Embryonic facial prominence (tissue), 1 donor: ENCODE data around the gene TOPBP1.
A peak's percentile ranks its signal among the peaks of the same experiment; 100 is the strongest.
"Not testable (repeated sequence)": the region's sequence is repeated elsewhere in the genome, so short reads cannot be mapped to it uniquely, and the experiment has no call there.

Experiments
- DNase-seq: peaks from one replicate; pipeline ENCODE4 v3.0.0-alpha.2; 2016; ENCODE audit errors: extremely low spot score

TOPBP1 gene

DNA sequence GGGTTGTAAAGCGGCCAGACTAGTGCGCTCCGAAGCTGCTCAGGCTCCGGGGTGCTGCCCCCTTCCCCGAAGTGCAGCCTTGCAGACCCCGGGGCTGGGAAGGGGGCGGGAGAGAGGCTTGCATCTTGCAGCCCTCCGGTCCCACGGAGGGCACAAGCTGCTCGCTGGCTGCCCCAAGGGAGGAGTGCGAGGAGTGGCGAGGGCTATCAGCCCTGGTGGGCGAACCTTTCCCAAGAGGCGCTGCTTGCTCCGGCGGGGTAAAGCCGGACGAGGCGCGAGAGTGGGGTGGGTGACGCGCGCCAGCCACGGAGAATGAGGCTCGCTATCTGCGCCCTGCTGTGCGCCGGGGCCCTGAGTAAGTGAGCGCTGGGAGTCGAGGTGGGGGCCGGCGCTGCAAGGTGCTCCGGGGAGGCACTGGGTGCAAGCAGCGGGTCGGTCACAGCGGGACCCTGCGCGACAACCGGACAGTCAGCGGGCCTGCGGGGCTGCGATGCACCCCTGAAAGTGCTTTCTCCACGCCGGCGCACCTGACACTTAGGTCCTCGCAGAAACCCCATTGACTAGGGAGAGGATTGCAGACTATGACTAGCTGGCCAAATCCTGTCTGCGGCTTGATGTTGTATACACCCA is 12.7 kb upstream of the TOPBP1 start:
- no peak for DNase-seq

DNA sequence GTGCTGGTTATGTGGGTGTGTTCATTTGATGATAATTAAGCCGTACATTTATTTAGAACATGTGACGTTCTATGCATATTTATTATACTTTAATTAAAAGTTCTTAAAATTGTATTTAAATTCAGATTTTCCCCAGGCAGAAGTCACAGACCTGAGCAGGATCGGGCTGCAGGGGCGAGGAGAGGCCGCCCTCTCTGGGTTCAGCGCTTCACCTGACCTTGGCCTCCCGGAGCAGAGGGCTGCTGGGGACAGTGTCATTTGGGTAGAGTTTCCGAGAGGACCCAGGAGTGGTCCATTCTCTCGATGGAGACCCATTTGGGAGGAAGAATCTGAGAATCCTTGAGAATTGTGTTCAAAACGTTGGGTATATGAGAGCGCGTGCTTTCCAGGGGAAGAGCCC is 12.0 kb upstream of the TOPBP1 start:
- DNase-seq: no peak

- no peak for DNase-seq
Measured at GRCh38 chr3:133672461-133672860, 10.7 kb upstream of the TOPBP1 start.

- DNase-seq: no peak
Measured at GRCh38 chr3:133670525-133670995, 8.8 kb upstream of the TOPBP1 start.

DNA sequence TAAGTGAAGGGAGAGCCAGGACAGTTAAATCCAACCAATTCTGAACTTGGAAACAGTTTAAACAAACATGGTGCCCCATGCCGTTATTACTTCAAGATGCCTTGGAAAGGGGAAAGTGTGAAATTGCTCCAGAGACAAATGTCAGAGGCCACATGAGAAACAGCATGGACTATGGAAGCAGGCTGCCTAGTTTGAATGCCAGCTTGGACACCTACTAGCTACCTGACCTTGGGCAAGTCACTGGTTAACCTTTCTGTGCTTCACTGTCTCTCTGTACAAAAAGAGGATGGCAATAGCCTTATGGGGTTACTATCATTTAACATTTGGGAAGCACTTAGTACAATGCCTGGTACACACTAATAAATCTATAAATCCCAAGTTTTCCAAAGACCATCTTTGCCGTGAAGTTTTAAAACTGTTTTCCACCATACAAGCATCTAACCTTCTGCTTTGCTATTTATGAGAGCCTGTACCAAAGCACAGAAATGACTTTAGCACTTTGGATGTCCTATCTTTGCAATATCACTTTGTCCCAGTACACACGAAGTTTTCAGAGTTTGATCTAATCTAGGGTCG is 8.3 kb upstream of the TOPBP1 start:
- no peak for DNase-seq

DNA sequence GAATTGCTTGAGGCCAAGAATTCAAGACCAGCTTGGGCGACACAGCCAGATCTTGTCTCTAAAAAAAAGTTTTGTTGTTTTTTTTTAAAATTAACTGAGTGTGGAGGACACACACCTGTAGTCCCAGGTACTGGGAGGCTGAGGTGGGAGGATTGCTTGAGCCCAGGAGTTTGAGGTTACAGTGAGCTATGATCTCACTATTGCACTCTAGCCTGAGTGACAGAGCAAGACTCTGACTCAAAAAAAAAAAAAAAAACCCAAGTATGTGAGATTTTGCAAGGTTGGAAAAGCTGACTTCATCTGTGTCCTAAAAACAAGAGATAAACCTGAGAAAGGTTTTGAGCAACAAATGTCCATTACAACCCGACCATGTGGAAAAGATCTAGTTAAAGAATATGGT is 5.4 kb upstream of the TOPBP1 start:
- no peak for DNase-seq

GRCh38 chr3:133665188-133665587 is 3.4 kb upstream of the TOPBP1 start:
- not testable (repeated sequence) for DNase-seq

- DNase-seq: peak; percentile 15
Measured at GRCh38 chr3:133663569-133664313, 2.0 kb upstream of the TOPBP1 start.

DNA sequence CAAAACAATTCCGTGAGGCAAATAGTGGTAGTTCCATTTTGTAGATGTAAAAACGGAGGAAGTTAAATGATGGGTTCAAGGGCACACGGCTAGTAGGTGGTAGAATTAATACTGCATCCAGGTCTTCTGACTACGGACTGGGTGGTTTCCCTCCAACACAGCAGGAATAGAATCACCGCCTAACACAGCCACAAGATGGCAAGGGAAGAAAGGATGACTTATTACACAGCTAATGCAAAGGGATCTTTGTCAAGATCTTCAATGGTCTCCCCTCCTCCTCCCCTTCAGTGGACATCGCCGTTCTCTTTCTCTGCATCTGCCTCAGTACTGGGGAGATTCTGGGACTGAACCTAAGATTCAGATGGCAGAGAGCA is 524 bp upstream of the TOPBP1 start:
- DNase-seq: no peak

GRCh38 chr3:133659806-133660205 is 1.9 kb downstream of the TOPBP1 start:
- no peak for DNase-seq

DNA sequence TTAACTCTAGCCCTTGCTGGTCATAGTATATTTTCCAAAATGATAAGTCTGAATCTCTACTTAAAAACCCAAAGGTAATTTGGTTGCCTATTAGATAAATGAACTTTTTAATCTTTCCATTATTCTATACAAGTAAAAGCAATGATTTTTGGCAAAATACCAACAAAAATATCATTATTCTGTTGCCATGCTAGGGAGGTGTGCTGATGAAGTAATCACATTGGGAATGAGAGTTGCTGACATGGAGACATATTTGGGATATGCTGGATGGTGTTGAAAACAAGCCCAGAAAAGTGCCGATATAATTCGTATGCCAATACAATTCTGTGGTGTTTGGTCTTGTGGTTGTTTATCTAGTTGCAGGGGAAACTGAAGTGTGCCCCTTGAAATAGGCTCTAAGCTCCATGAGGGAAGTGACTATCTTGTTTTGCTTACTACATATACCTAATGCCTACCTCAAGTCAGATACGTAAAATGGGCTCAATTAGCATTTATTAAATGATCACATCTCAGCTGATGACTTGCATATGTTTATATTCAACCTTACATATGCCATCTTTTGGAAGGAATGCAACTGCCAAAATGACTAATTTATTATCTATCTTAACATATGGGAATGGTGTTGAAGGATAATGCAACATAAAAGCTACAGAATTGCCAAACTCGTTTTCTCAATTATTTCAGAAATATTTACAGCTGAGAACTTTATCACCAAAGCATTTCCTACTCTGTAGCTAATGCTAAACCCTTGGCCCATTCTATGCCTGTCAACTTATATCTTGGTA is 5.8 kb downstream of the TOPBP1 start:
- DNase-seq: no peak

- no peak for DNase-seq
Measured at GRCh38 chr3:133649486-133650068, 12.2 kb downstream of the TOPBP1 start.

DNA sequence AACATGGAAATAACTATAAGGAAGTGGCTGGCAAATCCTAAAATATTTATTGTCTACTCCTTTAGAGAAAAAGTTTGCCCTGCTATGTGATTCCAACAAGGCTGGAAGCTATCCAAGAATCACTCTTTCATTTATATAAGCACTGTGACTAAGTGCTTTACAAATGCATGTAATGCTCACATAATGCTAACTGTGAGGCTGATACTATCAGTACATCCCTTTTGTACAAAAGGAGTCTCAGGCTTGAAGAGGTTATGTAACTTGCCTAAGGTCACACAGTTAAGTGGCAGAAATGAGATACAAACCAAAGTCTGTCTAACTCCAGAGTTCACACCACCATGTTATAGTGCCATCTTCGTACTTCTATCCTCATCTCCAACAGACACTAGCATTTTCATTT is 17.0 kb downstream of the TOPBP1 start:
- no peak for DNase-seq

GRCh38 chr3:133643611-133644010 is 18.1 kb downstream of the TOPBP1 start:
- DNase-seq: no peak

GRCh38 chr3:133641254-133641653 is 20.5 kb downstream of the TOPBP1 start:
- DNase-seq: no peak

- DNase-seq: no peak
Measured at GRCh38 chr3:133633439-133633838, 28.3 kb downstream of the TOPBP1 start.

DNA sequence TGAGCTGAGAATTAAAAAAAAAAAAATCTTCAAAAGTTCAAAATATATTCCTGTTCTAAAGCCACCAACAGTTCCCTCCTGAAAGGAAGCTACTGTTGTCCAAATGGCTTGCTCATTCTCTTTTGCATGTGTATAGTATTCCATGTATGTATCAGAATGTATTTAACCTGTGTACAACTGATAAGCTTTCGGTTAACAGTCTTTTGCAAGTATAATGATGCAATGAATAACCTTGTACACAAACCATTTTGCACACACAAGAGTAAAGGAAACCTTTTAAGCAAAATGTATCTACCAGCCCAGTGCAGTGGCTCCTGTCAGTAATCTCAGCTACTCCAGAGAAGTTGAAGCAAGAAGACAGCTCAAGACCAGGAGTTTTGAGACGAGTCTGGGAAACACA is 32.6 kb downstream of the TOPBP1 start:
- DNase-seq: no peak

DNA sequence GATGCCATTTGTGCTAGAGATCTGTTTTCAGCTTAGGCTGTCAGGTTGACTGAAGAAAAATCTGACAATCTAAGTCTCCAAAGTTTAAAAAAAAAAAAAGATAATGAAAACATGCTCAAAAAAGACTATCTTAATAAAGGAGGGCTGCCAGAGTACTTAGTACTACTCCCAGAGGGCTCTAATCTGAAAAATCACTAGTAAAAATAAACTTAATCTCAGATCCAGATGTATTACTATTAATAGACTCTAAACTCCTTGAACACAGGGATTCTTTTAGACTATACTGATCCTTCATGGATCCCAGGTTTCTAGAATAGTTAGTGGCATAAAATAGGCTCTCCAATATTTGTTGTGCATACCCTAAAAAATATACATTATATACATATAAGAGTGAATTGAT is 34.0 kb downstream of the TOPBP1 start:
- no peak for DNase-seq

GRCh38 chr3:133620066-133620784 is 41.5 kb downstream of the TOPBP1 start:
- DNase-seq: no peak

GRCh38 chr3:133611534-133611933 is 50.2 kb downstream of the TOPBP1 start:
- no peak for DNase-seq

DNA sequence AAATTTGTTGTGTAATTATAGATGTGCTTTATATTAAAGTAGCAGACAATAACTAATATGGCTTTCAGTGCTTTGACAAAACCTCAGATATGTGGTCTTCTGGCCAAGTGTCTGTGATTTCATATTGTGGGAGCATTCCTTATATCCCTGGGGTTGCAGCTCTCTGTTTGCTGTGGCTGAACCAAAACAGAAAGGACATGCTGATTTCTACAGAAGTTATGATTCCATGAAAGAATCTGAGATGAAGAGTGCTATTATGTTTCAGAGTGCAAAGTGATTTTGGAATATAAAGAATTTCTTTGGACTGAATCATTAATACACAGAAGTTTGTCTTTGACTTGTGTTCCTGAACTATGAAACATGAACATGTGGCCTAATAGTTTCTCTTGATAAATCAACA is 51.7 kb downstream of the TOPBP1 start:
- no peak for DNase-seq
